ENCODE data around the gene SMIM41.

DNA sequence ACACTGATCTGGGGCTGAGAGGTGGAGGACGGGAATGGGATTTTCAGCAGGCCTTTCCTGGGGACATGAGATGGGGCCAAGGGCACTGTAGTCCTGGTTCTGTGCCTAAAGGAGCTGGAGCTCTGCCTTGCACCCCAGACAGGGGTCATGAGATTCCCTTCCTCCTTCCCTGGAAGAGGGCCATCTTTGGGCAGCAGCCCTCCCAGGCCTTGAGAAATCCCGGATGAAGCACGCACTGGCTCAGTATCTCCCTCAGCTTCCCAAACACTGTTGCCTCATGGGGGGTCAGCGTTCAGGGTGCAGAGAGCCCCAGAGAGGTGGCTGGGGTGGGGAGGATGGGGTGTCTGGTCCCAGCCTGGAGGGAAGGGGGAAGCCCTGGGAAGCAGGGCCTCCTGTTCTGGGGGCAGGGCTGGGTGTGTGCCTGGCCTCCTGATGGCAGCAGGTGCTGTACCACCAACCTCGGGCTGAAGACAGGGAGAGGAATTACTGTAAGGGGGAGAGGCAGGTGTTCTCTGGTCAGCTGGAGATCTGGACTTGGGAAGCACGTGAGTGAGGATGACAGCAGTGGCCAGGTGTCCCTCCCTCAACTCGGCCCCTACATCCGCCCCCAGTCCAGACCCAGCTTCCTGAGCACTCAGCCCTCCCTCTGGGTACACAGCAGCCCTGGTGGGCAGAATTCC is 36.7 kb upstream of the SMIM41 start:
- no peak for TF ChIP-seq CTCF (IDR thresholded peaks at IDR 0.05 in 4 of 5, conservative IDR thresholded peaks at IDR 0.05 in 1 of 5)
- peak in 1 of 2 donors; percentile 12 for TF ChIP-seq POLR2A (IDR thresholded peaks at IDR 0.05)
